GM23338 (cell line): Measurements from ENCODE around the gene RNF151. TPM values are rescaled to one million over a fixed set of nuclear protein-coding genes. Genes with fewer than 3 reads are reported as not detected.
A peak's percentile ranks its signal among the peaks of the same experiment; 100 is the strongest.

Experiments used
- ATAC-seq: fragments of 200-7000 bp; cut with Tn5 transposase; 3 replicates; pipeline ENCODE4 v1.9.1; 2020
- DNase-seq: peaks from one replicate; pipeline ENCODE4 v3.0.0-alpha.2; 2015; ENCODE audit warnings: low spot score
- H2AFZ ChIP-seq: fragments of 200-600 bp; sonication (generic); 2 replicates; pipeline ENCODE4 v1.8.0; 2016; ENCODE audit warnings: antibody characterized with exemption, mild to moderate bottlenecking, moderate library complexity
- H3F3A ChIP-seq: fragments of 200-600 bp; sonication (generic); replicated peaks from 2 replicates; pipeline ENCODE4 v1.8.0; 2017; ENCODE audit warnings: antibody characterized with exemption, mixed run types, low read depth
- H3K27ac ChIP-seq: fragments of 200-600 bp; sonication (generic); 2 replicates; pipeline ENCODE4 v1.6.1; 2016; ENCODE audit warnings: low read depth
- H3K27me3 ChIP-seq: fragments of 200-600 bp; sonication (generic); 2 replicates; pipeline ENCODE4 v1.8.0; 2016; ENCODE audit warnings: mild to moderate bottlenecking, mixed run types, moderate library complexity; ENCODE audit not compliant: insufficient read depth
- H3K36me3 ChIP-seq: fragments of 200-600 bp; sonication (generic); 2 replicates; pipeline ENCODE4 v1.8.0; 2016; ENCODE audit warnings: mild to moderate bottlenecking; ENCODE audit not compliant: insufficient read depth
- H3K4me1 ChIP-seq: fragments of 200-600 bp; sonication (generic); 2 replicates; pipeline ENCODE4 v1.8.0; 2016; ENCODE audit warnings: mild to moderate bottlenecking, moderate library complexity; ENCODE audit not compliant: insufficient read depth
- H3K4me2 ChIP-seq: fragments of 200-600 bp; sonication (generic); 2 replicates; pipeline ENCODE4 v1.7.1; 2017; ENCODE audit warnings: mixed run types
- H3K4me3 ChIP-seq: fragments of 200-600 bp; sonication (generic); 2 replicates; pipeline ENCODE4 v1.6.1; 2016; ENCODE audit warnings: mixed run types
- H3K79me2 ChIP-seq: fragments of 200-600 bp; sonication (generic); replicated peaks from 2 replicates; pipeline ENCODE4 v1.8.0; 2017; ENCODE audit warnings: mild to moderate bottlenecking; ENCODE audit not compliant: insufficient read depth
- H3K9me2 ChIP-seq: fragments of 200-600 bp; sonication (generic); 2 replicates; pipeline ENCODE4 v1.8.0; 2017; ENCODE audit not compliant: insufficient read depth
- H4K20me1 ChIP-seq: fragments of 200-600 bp; sonication (generic); replicated peaks from 2 replicates; pipeline ENCODE4 v1.8.0; 2017; ENCODE audit warnings: mild to moderate bottlenecking; ENCODE audit not compliant: insufficient read depth
- H3K27ac Mint-ChIP-seq: 2 replicates; pipeline ENCODE4 v1.8.0; 2020; ENCODE audit warnings: inconsistent platforms, mild to moderate bottlenecking, moderate library complexity, mixed read lengths
- H3K27me3 Mint-ChIP-seq: 3 replicates; pipeline ENCODE4 v1.8.0; 2022; ENCODE audit warnings: low read depth, mild to moderate bottlenecking, moderate library complexity, mixed read lengths, inconsistent platforms; ENCODE audit not compliant: insufficient read depth, poor library complexity
- H3K36me3 Mint-ChIP-seq: 3 replicates; pipeline ENCODE4 v1.8.0; 2021; ENCODE audit warnings: low read depth, mild to moderate bottlenecking, inconsistent platforms, moderate library complexity, mixed read lengths
- H3K4me1 Mint-ChIP-seq: 3 replicates; pipeline ENCODE4 v1.8.0; 2020; ENCODE audit warnings: mild to moderate bottlenecking, inconsistent platforms, mixed read lengths
- H3K4me3 Mint-ChIP-seq: 3 replicates; pipeline ENCODE4 v1.8.0; 2021; ENCODE audit warnings: moderate library complexity, mild to moderate bottlenecking, inconsistent platforms, mixed read lengths
- H3K9me3 Mint-ChIP-seq: 3 replicates; pipeline ENCODE4 v1.8.0; 2020; ENCODE audit warnings: moderate library complexity, mild to moderate bottlenecking, inconsistent platforms, mixed read lengths
- CREB1 ChIP-seq: fragments of 250-450 bp; sonication (Bioruptor Pico); IDR thresholded peaks from 2 replicates; pipeline ENCODE4 v1.5.0; 2020; ENCODE audit warnings: low read depth, mild to moderate bottlenecking, moderate library complexity
- ETS1 ChIP-seq: IDR thresholded peaks from 2 replicates; pipeline ENCODE4 v1.6.1; 2016; ENCODE audit warnings: antibody characterized with exemption
- EZH2 ChIP-seq: fragments of 200-600 bp; sonication (generic); IDR thresholded peaks from one replicate; pipeline ENCODE4 v1.8.0; 2017; ENCODE audit warnings: antibody characterized with exemption, mild to moderate bottlenecking, low read depth; ENCODE audit not compliant: unreplicated experiment
- EZH2phosphoT487 ChIP-seq: fragments of 200-600 bp; sonication (generic); IDR thresholded peaks from one replicate; pipeline ENCODE4 v1.8.1; 2018; ENCODE audit warnings: antibody characterized with exemption; ENCODE audit not compliant: unreplicated experiment
- NANOG ChIP-seq: IDR thresholded peaks from 2 replicates; pipeline ENCODE4 v1.6.1; 2016; ENCODE audit warnings: antibody characterized with exemption, borderline replicate concordance
- POLR2AphosphoS5 ChIP-seq: IDR thresholded peaks from 2 replicates; pipeline ENCODE4 v1.6.1; 2016; ENCODE audit warnings: antibody characterized with exemption, low read depth
- STAT1 ChIP-seq: IDR thresholded peaks from one replicate; pipeline ENCODE4 v1.6.1; 2016; ENCODE audit warnings: antibody characterized with exemption; ENCODE audit not compliant: unreplicated experiment
- ZNF114 ChIP-seq: fragments of 250-450 bp; sonication (Bioruptor Pico); IDR thresholded peaks from 2 replicates; pipeline ENCODE4 v1.5.0; 2020; ENCODE audit warnings: mild to moderate bottlenecking, moderate library complexity
- ZNF331 ChIP-seq: fragments of 250-450 bp; sonication (Bioruptor Pico); IDR thresholded peaks from 2 replicates; pipeline ENCODE4 v1.5.0; 2020; ENCODE audit warnings: low read depth, mild to moderate bottlenecking, moderate library complexity
- polyA plus RNA-seq: library from polyadenylated mRNA; unstranded; fragments of >200 nt; fragmentation: Nextera tagmentation; extraction: Ambion mirVana; gene quantifications from 2 replicates; pipeline ENCODE4 v1.2.1, GENCODE V29; 2016
- total RNA-seq: library from RNA; depleted of rRNA; stranded (reverse); fragments of >200 nt; shearing (Covaris generic); gene quantifications from 2 replicates; pipeline ENCODE4 v1.2.3, GENCODE V29; 2014
- TF ChIP-seq, protein P1 (sequence below): IDR thresholded peaks from one replicate; pipeline ENCODE4 v1.6.1; 2018; ENCODE audit warnings: antibody characterized with exemption; ENCODE audit not compliant: unreplicated experiment

Gene RNF151
- total and polyA plus RNA-seq, 2 experiments from 2014 or later = not detected

DNA sequence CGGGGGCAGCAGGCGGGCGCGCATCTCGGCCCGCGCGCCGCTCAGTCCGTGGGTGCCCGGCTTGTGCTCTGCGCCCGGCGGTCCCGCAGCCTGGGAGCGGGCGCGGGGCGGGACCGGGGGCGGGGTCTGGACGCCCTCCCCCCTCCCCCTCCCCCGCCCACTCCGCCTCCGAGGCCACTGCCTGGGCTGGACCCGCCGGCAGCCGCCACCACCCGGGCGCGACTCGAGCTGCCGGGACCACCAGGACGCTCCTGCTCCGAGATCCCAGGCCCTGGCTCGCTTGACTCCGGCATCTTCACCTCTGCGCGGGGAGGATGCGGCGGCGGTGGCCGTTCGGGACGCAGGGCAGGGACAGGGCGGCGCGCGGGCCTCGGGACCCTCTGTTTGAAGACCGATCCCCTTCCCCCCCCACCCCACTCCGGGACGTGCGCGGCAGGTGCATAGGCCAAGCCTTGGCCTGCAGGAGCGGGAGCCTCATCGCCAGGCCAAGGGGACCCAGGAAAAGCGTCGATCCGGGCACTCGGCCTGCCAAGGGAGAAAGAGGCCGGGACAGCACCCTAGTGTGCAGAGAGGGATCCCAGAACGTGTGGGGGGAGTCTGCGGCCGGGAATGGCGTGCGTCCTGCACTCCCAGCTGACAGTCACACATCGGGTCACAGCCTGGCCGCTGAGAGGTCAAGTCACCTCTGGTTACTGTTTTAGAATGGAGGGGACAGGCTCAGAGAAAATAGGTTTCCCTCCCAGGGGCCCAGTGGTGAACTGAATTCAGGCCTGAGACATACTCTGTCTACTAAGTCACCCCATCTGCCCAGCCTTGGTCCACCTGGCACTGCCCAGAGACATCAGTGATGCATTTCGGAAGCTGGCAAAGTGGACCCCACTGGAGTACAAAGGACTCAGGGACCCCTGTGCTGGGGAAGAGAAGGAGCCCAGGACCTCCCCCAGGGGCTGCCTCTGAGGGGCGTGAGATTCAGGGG is 48.0 kb upstream of the RNF151 start, which contains the start of gene HS3ST6:
Gene HS3ST6, minus strand, starts transcription at position 65 of the 976 bp plus-strand sequence. CDS start 92 bp downstream, outside the sequence.
- Histone ChIP-seq H3K27me3 (peaks cover 80% of the 10 kb centered on the region), H4K20me1 (no peaks in the 10 kb centered on the region), H3F3A (0 out of 2 replicates have a peak, but pooled peaks cover 6% of the 10 kb centered on the region), H3K4me2 (peak within 1 kb of the TSS; percentile 82), H3K4me1 (peaks cover 32% of the 10 kb centered on the region), H3K27ac (no peak within 1 kb of the TSS), H3K9me2 (no peaks in the 10 kb centered on the region), H3K36me3 (no peaks in the 10 kb centered on the region), H3K4me3 (peak within 1 kb of the TSS; percentile 55), H3K79me2 (no peaks in the 10 kb centered on the region), H2AFZ (peak within 1 kb of the TSS; percentile 69; the same call in 1 of the 2 replicates)
- peak within 1 kb of the TSS; percentile 66 for H3K4me3 Mint-ChIP-seq
- H3K4me1 Mint-ChIP-seq = peaks cover 31% of the 10 kb centered on the region
- H3K36me3 Mint-ChIP-seq = no peaks in the 10 kb centered on the region; the same call in 2 of the 3 replicates
- no peaks in the 10 kb centered on the region for H3K9me3 Mint-ChIP-seq
- H3K27me3 Mint-ChIP-seq = peaks cover 83% of the 10 kb centered on the region
- peak; percentile 60 for DNase-seq
- H3K27ac Mint-ChIP-seq = no peak within 1 kb of the TSS
- peak; percentile 8 for ATAC-seq
- TF ChIP-seq NANOG (no peak), STAT1 (no peak), ZNF331 (CRISPR knock-in tag) (no peak), ZNF114 (CRISPR knock-in tag) (no peak), POLR2AphosphoS5 (no peak), EZH2phosphoT487 (peak; percentile 38), ETS1 (no peak), EZH2 (peak; percentile 73), CREB1 (no peak)
- TF ChIP-seq, protein P1, sequence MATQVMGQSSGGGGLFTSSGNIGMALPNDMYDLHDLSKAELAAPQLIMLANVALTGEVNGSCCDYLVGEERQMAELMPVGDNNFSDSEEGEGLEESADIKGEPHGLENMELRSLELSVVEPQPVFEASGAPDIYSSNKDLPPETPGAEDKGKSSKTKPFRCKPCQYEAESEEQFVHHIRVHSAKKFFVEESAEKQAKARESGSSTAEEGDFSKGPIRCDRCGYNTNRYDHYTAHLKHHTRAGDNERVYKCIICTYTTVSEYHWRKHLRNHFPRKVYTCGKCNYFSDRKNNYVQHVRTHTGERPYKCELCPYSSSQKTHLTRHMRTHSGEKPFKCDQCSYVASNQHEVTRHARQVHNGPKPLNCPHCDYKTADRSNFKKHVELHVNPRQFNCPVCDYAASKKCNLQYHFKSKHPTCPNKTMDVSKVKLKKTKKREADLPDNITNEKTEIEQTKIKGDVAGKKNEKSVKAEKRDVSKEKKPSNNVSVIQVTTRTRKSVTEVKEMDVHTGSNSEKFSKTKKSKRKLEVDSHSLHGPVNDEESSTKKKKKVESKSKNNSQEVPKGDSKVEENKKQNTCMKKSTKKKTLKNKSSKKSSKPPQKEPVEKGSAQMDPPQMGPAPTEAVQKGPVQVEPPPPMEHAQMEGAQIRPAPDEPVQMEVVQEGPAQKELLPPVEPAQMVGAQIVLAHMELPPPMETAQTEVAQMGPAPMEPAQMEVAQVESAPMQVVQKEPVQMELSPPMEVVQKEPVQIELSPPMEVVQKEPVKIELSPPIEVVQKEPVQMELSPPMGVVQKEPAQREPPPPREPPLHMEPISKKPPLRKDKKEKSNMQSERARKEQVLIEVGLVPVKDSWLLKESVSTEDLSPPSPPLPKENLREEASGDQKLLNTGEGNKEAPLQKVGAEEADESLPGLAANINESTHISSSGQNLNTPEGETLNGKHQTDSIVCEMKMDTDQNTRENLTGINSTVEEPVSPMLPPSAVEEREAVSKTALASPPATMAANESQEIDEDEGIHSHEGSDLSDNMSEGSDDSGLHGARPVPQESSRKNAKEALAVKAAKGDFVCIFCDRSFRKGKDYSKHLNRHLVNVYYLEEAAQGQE = no peak
